ENCODE data around the gene AZU1.

The AZU1 gene

DNA sequence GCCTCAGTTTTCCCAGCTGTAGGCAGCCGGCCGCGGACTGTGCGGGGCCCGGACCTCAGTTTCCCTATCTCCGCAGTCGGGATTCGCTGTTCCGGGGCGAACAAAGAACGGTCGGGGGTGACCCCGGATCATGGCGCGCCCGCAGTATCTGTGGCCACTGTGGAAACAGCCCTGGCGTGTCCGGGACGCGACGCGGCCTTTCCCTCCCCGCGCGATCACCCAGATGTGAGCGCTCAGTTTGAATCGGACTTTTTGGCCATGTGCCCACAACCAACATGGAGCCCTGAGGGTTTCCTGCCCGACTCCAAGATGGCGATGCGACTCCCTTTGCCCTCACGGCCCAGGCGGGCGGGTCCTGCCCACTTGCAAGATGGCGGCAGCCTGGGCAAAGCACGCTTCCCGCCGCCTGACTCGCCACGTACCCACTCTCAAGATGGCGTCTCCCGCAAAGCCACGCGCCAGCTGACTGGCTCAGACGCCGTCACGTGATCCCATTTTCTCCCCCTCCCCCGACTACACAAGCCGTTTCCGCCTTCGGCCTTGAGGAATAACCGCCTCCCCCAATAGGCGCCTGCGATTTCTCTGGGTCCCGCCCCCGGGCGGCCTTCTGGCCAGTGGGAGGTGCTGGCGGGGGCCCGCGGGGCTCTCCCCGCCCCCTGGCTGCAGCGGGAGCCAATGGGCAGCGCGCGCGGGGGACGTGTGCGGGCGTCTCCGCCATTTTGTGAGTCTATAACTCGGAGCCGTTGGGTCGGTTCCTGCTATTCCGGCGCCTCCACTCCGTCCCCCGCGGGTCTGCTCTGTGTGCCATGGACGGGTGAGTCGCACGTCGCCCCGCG is 30.7 kb upstream of the AZU1 start, which contains the start of gene PTBP1:
Gene PTBP1, plus strand, starts transcription at position 761 of the 836 bp plus-strand sequence. Its CDS starts 46 bp downstream, at position 807.
- DNase-seq (ENCODE audit: insufficient read length, low spot score), result peak; percentile 93
- FAIRE-seq, result peak; percentile 93

DNA sequence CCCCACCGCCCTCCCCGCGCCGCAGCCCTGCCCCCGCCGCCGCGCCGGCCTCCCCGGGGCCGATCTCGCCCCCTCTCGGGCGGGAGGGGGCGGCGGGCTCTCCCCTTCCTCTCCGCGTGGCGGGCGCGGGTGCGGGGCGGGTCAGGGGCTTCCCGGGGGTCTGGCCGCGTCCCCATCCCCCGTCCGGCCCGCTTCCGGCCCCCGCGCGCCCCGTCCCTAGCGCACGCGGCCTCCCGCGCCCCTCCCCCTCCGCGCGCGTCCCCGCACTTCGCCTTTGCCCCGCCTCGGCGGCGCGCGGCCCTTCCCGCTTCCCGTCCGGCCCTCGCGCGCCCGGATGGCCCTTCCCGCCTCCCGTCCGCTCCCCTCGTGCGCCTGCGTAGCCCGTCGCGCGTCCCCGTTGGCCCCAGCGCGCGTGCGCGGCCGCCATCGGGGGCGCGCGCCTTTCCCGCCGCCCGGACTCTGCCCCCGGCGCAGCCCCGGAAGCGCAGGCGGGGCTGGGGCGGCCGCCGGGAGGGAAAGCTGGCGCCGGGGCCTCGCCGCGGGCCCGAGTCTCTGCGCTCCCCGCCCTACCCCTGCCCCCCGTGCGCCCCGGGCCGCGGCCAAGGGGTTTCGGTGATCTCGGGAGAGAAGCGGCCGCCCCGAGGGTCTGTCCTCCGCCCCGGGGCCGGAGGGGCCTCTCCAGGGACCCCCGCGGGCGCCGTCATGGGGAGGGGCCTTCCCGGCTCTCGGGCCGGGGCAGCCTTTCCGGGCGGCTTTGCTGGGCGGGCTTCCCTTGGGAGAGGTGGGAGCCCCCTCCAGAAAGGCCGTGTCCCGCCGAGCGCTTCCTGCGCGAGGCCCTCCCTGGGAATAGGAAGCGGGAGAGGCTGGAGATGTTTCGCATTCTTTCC is 29.9 kb upstream of the AZU1 start:
- peak; percentile 69 for FAIRE-seq
- peak; percentile 81 for DNase-seq (ENCODE audit: insufficient read length, low spot score)

DNA sequence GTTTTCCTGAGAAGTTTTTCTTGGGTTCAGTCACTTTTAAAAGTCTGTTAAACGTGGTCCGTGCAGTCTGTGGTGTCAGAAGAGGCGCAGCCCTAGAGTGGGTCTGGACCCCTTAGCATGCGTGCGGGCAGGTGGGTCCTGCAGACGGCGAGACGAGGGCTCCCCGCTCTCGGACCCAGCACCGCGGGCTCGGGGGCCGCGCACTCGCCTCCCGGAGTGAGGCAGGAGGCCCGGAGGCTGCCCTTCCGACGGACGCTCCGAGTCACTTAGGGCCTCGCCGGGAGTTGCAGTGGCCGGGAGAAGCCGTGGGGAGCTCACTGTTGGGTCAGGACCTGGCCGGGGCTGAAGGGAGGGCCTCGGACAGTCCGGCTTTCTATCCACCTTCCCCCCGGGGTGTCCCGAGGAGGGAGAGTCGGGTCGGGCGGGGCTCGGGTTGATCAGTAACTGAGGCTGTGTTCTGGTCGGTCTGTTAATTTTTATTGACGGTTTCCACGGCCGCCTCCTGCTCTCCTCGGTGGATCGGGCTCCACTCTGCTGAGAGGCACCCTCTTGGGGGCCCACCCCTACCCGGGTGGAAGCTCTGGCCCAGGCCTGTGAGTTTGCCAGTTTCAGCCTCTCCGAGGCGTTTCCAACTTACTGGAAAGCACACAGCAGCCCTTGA is 29.1 kb upstream of the AZU1 start:
- DNase-seq (ENCODE audit: insufficient read length, low spot score), result no peak
- FAIRE-seq, result no peak

GRCh38 chr19:799076-799881 is 28.4 kb upstream of the AZU1 start:
- DNase-seq (ENCODE audit: insufficient read length, low spot score) (no peak), FAIRE-seq (no peak)

DNA sequence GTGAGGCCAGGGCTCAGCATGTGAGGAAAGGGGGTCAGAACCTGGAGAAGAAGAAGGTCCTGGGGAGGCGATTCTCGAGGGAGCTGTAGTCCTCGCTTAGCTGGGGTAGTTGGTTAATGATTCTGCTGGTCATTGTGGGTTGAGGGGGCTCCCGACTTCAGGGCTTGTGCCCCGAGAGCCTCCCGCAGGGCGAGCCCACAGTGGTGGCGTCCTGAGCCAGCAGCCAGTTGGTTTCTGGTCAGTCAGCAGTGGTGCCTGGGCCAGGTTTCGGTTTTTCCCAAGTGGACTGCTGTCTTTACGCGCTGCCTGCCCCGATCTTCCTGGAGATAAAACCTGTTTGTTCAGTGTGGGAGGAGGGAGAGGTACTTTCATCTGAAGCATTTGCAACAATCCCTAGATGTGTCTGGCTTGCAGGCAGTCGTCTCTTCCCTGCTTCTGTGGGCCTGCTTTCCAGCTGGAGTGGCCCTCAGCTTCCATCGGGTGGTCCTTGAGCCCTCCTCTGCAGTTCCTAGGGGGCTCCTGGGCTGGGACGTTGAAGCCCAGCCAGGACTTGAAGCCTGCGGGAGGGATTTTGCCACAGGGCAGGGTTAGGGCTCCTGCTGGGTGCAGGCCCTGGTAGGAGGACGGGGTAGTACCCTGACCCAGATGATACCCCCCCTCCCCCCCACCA is 27.1 kb upstream of the AZU1 start:
- FAIRE-seq (no peak), DNase-seq (ENCODE audit: insufficient read length, low spot score) (no peak)

DNA sequence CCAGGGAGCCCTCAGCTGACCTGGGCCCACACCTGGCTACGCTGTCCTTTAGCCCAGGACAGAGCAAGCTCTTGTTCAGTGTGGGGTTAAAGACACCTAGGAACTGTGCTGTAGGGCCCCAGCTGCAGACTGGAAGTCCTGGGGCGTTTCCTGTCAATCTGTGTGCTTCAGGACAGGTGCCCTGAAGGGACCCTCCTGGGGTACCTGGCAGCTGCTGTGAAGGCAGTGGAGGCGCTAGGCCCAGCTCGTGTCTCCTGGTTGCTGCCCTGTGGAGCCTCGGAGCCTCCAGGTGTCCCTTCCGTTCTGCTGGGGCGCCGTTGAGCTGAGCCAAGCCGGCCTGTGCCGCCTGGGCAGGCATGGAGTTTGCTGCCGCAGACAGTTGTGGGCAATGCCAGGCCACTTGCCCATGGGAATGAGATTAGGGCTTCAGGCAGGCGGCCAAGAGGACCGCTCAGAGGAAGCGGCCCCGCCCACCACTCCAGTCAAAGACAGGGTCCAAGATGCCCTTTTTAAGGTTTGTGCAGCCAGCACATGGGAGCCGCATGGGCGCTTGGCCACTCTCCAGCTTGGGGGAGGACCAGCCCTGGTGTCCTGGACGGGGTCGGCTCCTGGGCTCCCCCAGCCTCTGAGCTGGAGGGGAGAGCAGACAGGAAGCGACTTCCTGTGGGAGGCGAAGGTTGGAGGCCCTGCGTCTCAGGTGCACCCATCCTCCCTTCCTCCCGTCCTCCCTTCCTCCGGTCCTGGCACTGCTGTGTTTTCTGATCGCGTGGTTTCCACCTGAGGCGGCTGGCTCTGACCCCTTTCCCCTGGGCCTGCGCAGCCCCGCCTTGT is 26.4 kb upstream of the AZU1 start:
- DNase-seq (ENCODE audit: insufficient read length, low spot score) (no peak), FAIRE-seq (no peak)

DNA sequence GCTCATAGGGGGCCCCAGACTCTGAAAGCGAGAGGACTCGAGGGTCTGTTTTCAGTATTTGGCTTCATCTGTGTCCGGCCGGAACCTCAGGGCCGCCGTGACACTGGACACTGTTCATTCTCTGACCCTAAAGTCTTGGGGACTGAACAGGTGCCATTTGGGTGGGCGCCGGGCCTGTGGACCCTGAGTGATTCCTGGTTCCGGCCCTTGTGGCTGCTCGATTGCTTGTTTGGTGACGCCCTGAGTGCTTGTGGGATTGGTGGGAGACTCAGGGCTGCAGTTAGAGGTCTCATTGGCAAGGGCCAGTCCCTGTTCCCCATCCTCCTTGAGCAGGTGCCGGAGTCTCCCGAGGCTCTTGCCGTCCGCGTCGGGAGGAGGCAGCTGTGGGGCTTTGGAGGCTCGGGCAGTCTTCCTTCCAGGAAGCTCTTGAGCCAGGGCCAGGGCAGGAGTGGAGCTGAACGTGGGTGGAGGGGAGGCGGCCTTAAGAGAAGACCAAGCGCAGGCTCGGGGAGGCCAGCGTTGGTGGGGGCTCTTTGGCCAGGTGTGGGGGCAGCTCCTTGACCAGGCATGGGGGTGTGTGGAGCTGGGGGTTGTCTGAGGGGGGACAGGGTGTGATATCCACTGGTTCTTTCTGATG is 25.7 kb upstream of the AZU1 start:
- no peak for FAIRE-seq

GRCh38 chr19:802498-803098 is 25.0 kb upstream of the AZU1 start:
- no peak for DNase-seq (ENCODE audit: insufficient read length, low spot score)
- no peak for FAIRE-seq

More for the DNA sequence above, 25.7 kb upstream of the AZU1 start:
- no peak for DNase-seq (ENCODE audit: insufficient read length, low spot score)

DNA sequence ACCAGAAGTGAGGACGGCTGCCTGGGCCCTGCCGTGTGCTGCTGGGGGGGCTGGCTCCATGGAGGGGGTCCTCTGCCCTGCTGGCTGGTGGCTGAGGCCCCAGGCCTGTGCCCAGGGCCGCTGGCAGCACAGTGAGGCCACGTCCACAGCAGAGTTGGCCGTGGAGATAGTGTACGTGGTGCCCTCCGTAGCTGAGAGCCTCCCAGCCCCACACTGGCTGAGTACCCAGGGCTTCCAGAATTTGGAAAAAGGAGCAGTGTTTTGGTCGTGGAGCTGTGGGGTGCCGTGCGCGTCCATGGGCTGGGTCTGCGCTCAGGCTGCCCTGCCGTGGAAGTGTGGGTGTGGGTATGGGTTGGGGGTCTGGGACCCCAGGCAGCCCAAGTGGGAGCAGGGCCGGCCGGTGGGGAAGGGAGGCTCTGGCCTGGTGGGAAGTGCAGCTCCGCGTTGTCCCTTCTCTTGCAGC is 24.5 kb upstream of the AZU1 start:
- DNase-seq (ENCODE audit: insufficient read length, low spot score) (no peak), FAIRE-seq (no peak)

- no peak for DNase-seq (ENCODE audit: insufficient read length, low spot score)
- no peak for FAIRE-seq
Measured at GRCh38 chr19:803686-804418, 23.8 kb upstream of the AZU1 start.

- DNase-seq (ENCODE audit: insufficient read length, low spot score), result no peak
- no peak for FAIRE-seq
Measured at GRCh38 chr19:804419-805165, 23.0 kb upstream of the AZU1 start.

GRCh38 chr19:805166-805551 is 22.5 kb upstream of the AZU1 start:
- DNase-seq (ENCODE audit: insufficient read length, low spot score) (no peak), FAIRE-seq (no peak)

DNA sequence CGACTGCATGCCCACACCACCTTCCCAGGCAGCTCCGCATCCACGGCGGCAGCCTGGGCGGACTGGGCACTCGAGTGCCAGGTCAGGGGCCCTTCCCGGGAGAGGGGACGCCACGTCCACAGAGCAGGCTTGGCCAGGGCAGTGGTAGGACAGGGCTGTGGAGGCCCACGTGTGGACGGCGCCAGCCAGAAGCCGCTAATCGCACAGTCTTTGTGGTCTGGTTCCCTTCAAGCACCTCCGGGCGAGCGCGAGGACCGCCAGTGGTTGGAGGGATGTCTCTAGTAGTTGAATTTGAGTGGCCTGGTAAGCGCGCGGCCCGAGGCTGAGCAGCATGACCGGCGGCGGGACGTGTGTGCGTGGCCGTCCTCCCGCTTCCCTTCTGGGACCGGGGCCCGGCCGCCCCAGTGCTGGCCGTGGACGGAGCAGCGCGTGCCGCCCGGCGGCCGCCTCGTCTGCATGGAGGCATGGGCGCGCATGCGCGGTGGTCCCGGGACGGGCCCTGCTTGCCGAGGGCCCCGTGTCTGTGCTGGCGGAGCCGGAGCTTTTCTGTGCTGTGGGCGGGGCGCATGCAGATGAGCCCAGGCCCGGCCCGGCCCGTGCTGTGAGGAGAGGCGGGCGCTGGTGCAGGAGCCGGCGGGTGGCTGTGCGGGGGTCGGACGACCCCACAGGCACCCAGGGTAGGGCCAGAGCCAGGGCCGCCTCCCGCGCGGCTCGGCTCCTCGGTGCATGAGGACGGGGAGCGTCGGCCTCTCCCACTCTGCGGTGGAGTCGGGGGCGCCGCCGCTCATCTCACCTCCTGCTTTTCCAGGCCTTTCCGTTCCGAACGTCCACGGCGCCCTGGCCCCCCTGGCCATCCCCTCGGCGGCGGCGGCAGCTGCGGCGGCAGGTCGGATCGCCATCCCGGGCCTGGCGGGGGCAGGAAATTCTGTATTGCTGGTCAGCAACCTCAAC is 21.8 kb upstream of the AZU1 start:
- no peak for FAIRE-seq
- DNase-seq (ENCODE audit: insufficient read length, low spot score), result no peak

GRCh38 chr19:806815-807421 is 20.7 kb upstream of the AZU1 start:
- FAIRE-seq, result no peak

More at GRCh38 chr19:806815-807421, 20.7 kb upstream of the AZU1 start:
- no peak for DNase-seq (ENCODE audit: insufficient read length, low spot score)

All from HTR-8/SVneo (cell line).